HepG2 (cell line): ENCODE results near the gene MUC4. TPM values are rescaled to one million over a fixed set of nuclear protein-coding genes. Genes with fewer than 3 reads are reported as not detected.

Source experiments
- CEBPZ ChIP-seq: IDR thresholded peaks from 2 replicates; pipeline ENCODE4 v1.6.1; 2012; ENCODE audit warnings: low read length, improper control_type of control experiment
- FOSL2 ChIP-seq: sonication (generic); formaldehyde crosslinking; IDR thresholded peaks from 2 replicates; pipeline ENCODE4 v1.4.0; 2020; ENCODE audit warnings: missing genetic modification reagents
- FOXP1 ChIP-seq, 2 experiments: fragments of 450-650 bp in 1 of 2; IDR thresholded peaks; 2 replicates each; pipeline ENCODE4 v1.6.1; 2017 to 2018; ENCODE audit warnings: antibody characterized with exemption in 1 of 2
- HHEX ChIP-seq: IDR thresholded peaks from 2 replicates; pipeline ENCODE4 v1.6.1; 2016; ENCODE audit warnings: control low read depth
- KDM2A ChIP-seq: sonication (generic); formaldehyde crosslinking; IDR thresholded peaks from 2 replicates; pipeline ENCODE4 v1.4.0; 2020; ENCODE audit warnings: low read depth, missing genetic modification reagents, borderline replicate concordance
- ZNF17 ChIP-seq: sonication (generic); formaldehyde crosslinking; IDR thresholded peaks from 2 replicates; pipeline ENCODE4 v1.5.0; 2020; ENCODE audit warnings: mild to moderate bottlenecking, missing genetic modification reagents
- ZNF501 ChIP-seq: sonication (generic); formaldehyde crosslinking; IDR thresholded peaks from 2 replicates; pipeline ENCODE4 v1.5.1; 2020; ENCODE audit warnings: mild to moderate bottlenecking, moderate library complexity, missing genetic modification reagents
- ZNF550 ChIP-seq: sonication (generic); formaldehyde crosslinking; IDR thresholded peaks from 2 replicates; pipeline ENCODE4 v1.4.0; 2020; ENCODE audit warnings: mild to moderate bottlenecking, missing genetic modification reagents, borderline replicate concordance
- ZNF556 ChIP-seq: sonication (generic); formaldehyde crosslinking; IDR thresholded peaks from 2 replicates; pipeline ENCODE4 v1.4.0; 2020; ENCODE audit warnings: mild to moderate bottlenecking, missing genetic modification reagents, borderline replicate concordance
- polyA plus RNA-seq, 8 experiments: library from polyadenylated mRNA; depleted of rRNA in 3 of 8; stranded (reverse) in 7 of 8; unstranded in 1 of 8; fragments of >200 nt; fragmentation: Illumina TruSeq in 4 of 8; extraction: Trizol in 4 of 8; gene quantifications; 2 replicates each; pipeline versions ENCODE4 v1.2.1 to v1.2.3, GENCODE V29; 2011 to 2016; ENCODE audit warnings: low read depth in 4 of 8, missing spikeins in 1 of 8, mixed read lengths in 1 of 8; ENCODE audit not compliant: insufficient read depth in 1 of 8
- total RNA-seq, 5 experiments: library from RNA; depleted of rRNA; stranded (reverse); fragments of >200 nt; fragmentation: Illumina TruSeq; extraction: Trizol; gene quantifications; 2 replicates each; pipeline ENCODE4 v1.2.3, GENCODE V29; 2016; ENCODE audit warnings: low read depth in 1 of 5
- TF ChIP-seq, protein P1 (sequence below): sonication (generic); formaldehyde crosslinking; IDR thresholded peaks from 2 replicates; pipeline ENCODE4 v1.5.0; 2020; ENCODE audit warnings: mild to moderate bottlenecking, missing genetic modification reagents, borderline replicate concordance
- TF ChIP-seq, protein P2 (sequence below): sonication (generic); formaldehyde crosslinking; IDR thresholded peaks from 2 replicates; pipeline ENCODE4 v1.5.1; 2020; ENCODE audit warnings: mild to moderate bottlenecking, missing genetic modification reagents, moderate library complexity
- TF ChIP-seq, protein P3 (sequence below): sonication (generic); formaldehyde crosslinking; IDR thresholded peaks from 2 replicates; pipeline ENCODE4 v1.5.0; 2020; ENCODE audit warnings: missing genetic modification reagents

The MUC4 gene
- total and polyA plus RNA-seq, 2 of the 13 experiments (the other 11 are each of a cell fraction or from before 2014, with no cell fraction given) = not detected

DNA sequence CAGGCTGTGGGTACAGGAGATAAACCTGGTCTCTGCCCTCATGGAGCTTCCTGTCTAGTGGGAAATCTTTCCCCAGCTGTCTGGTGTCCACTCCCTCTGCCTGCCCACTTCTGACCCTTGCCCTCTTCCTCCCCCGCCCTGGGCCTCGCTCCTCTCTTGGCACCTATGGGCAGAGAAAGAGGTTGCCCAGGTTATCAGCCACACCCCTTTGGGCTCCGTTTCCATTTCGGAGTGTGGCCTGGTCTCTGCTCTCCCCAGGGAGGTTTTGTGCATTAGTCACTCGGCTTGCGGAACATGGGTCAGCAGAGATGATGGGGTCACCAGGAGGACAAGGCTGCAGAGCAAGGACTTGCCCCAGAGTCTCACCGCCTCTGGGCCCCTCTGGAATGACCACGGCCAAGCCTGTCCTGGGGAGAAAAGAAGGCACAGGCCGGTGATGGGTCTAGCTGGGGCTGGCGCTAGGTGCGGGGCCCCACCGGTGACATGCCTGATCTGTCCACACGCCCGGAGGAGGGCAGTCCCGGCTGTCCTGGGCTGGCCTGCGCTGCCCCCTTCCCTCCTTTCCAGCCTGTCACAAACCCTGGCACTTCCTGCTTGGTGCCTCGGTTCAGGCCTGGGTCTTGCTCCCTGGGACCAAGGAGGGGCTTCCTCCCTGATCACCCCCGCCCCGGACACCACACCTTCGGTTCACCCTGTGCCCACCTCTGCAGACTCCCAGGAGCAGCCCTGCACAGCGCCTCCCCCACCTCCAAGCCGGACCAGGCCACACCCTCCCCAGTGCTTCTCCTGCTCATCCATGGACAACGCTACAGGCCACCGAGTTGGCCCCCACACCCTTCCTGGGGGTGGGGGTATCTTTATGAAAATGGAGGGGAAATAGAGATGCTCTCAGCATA is 35.6 kb upstream of the MUC4 start (continued):
- no peak for TF ChIP-seq FOXP1 (IDR thresholded peaks at IDR 0.05)
- TF ChIP-seq FOXP1 (CRISPR knock-in tag; IDR thresholded peaks at IDR 0.05) = no peak
- peak; percentile 97 for TF ChIP-seq FOSL2
- TF ChIP-seq KDM2A (CRISPR knock-in tag) = 0 out of 2 replicates have a peak, but pooled peaks have one; percentile 22
- TF ChIP-seq ZNF17 (CRISPR knock-in tag) = no peak
- no peak for TF ChIP-seq ZNF501 (CRISPR knock-in tag)
- TF ChIP-seq, protein P1, sequence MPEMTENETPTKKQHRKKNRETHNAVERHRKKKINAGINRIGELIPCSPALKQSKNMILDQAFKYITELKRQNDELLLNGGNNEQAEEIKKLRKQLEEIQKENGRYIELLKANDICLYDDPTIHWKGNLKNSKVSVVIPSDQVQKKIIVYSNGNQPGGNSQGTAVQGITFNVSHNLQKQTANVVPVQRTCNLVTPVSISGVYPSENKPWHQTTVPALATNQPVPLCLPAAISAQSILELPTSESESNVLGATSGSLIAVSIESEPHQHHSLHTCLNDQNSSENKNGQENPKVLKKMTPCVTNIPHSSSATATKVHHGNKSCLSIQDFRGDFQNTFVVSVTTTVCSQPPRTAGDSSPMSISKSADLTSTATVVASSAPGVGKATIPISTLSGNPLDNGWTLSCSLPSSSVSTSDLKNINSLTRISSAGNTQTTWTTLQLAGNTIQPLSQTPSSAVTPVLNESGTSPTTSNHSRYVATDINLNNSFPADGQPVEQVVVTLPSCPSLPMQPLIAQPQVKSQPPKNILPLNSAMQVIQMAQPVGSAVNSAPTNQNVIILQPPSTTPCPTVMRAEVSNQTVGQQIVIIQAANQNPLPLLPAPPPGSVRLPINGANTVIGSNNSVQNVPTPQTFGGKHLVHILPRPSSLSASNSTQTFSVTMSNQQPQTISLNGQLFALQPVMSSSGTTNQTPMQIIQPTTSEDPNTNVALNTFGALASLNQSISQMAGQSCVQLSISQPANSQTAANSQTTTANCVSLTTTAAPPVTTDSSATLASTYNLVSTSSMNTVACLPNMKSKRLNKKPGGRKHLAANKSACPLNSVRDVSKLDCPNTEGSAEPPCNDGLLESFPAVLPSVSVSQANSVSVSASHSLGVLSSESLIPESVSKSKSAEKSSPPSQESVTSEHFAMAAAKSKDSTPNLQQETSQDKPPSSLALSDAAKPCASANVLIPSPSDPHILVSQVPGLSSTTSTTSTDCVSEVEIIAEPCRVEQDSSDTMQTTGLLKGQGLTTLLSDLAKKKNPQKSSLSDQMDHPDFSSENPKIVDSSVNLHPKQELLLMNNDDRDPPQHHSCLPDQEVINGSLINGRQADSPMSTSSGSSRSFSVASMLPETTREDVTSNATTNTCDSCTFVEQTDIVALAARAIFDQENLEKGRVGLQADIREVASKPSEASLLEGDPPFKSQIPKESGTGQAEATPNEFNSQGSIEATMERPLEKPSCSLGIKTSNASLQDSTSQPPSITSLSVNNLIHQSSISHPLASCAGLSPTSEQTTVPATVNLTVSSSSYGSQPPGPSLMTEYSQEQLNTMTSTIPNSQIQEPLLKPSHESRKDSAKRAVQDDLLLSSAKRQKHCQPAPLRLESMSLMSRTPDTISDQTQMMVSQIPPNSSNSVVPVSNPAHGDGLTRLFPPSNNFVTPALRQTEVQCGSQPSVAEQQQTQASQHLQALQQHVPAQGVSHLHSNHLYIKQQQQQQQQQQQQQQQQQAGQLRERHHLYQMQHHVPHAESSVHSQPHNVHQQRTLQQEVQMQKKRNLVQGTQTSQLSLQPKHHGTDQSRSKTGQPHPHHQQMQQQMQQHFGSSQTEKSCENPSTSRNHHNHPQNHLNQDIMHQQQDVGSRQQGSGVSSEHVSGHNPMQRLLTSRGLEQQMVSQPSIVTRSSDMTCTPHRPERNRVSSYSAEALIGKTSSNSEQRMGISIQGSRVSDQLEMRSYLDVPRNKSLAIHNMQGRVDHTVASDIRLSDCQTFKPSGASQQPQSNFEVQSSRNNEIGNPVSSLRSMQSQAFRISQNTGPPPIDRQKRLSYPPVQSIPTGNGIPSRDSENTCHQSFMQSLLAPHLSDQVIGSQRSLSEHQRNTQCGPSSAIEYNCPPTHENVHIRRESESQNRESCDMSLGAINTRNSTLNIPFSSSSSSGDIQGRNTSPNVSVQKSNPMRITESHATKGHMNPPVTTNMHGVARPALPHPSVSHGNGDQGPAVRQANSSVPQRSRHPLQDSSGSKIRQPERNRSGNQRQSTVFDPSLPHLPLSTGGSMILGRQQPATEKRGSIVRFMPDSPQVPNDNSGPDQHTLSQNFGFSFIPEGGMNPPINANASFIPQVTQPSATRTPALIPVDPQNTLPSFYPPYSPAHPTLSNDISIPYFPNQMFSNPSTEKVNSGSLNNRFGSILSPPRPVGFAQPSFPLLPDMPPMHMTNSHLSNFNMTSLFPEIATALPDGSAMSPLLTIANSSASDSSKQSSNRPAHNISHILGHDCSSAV (CRISPR knock-in tag) = no peak
- no peak for TF ChIP-seq ZNF550 (CRISPR knock-in tag)
- TF ChIP-seq ZNF556 (CRISPR knock-in tag) = no peak
- TF ChIP-seq, protein P2, sequence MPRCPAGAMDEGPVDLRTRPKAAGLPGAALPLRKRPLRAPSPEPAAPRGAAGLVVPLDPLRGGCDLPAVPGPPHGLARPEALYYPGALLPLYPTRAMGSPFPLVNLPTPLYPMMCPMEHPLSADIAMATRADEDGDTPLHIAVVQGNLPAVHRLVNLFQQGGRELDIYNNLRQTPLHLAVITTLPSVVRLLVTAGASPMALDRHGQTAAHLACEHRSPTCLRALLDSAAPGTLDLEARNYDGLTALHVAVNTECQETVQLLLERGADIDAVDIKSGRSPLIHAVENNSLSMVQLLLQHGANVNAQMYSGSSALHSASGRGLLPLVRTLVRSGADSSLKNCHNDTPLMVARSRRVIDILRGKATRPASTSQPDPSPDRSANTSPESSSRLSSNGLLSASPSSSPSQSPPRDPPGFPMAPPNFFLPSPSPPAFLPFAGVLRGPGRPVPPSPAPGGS (CRISPR knock-in tag) = no peak
- TF ChIP-seq, protein P3, sequence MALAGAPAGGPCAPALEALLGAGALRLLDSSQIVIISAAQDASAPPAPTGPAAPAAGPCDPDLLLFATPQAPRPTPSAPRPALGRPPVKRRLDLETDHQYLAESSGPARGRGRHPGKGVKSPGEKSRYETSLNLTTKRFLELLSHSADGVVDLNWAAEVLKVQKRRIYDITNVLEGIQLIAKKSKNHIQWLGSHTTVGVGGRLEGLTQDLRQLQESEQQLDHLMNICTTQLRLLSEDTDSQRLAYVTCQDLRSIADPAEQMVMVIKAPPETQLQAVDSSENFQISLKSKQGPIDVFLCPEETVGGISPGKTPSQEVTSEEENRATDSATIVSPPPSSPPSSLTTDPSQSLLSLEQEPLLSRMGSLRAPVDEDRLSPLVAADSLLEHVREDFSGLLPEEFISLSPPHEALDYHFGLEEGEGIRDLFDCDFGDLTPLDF (CRISPR knock-in tag) = no peak
- no peak for TF ChIP-seq HHEX
- no peak for TF ChIP-seq CEBPZ
